Thyroid gland (tissue), 4 donors: Measurements from ENCODE around the gene DUSP3. TPM values are rescaled to one million over a fixed set of nuclear protein-coding genes. Genes with fewer than 3 reads are reported as not detected.

Experiments
- DNase-seq, 2 donors: peaks; one replicate each; pipeline ENCODE4 v3.0.0-alpha.2; 2019
- H3K27ac ChIP-seq, 3 donors: fragments of 200-600 bp; sonication (generic); 1 replicate in 2 of 3; 2 replicates in 1 of 3; pipeline ENCODE4 v1.5.1; 2016 to 2019; ENCODE audit warnings: mild to moderate bottlenecking in 1 of 3, moderate library complexity in 1 of 3
- H3K27me3 ChIP-seq: fragments of 200-600 bp; sonication (generic); one replicate; pipeline ENCODE4 v1.5.1; 2019
- H3K36me3 ChIP-seq, 2 donors: fragments of 200-600 bp; sonication (generic); one replicate each; pipeline ENCODE4 v1.5.1; 2016 to 2019
- H3K4me1 ChIP-seq, 2 donors: fragments of 200-600 bp; sonication (generic); one replicate each; pipeline ENCODE4 v1.5.1; 2017 to 2019
- H3K4me3 ChIP-seq, 3 donors: fragments of 200-600 bp; sonication (generic); replicated peaks in 1 of 3; 1 replicate in 2 of 3; 2 replicates in 1 of 3; pipeline ENCODE4 v1.5.1; 2016; ENCODE audit warnings: mild to moderate bottlenecking in 1 of 3
- H3K9me3 ChIP-seq: fragments of 200-600 bp; sonication (generic); one replicate; pipeline ENCODE4 v1.5.1; 2017
- CTCF ChIP-seq, 6 experiments: fragments of 200-600 bp in 3 of 6; fragments of 450-650 bp in 3 of 6; sonication (generic) in 3 of 6; IDR thresholded peaks; one replicate each; pipeline ENCODE4 v1.5.1; 2016 to 2019; ENCODE audit warnings: antibody characterized with exemption in 6 of 6, mild to moderate bottlenecking in 2 of 6, inconsistent platforms in 1 of 6, moderate library complexity in 1 of 6
- POLR2A ChIP-seq, 2 donors: fragments of 450-650 bp; IDR thresholded peaks; one replicate each; pipeline ENCODE4 v1.6.1; 2017; ENCODE audit warnings: antibody characterized with exemption in 2 of 2, mild to moderate bottlenecking in 2 of 2, moderate library complexity in 1 of 2
- WGBS, 2 donors: methylation state at CpG; one replicate each; pipeline ENCODE4 v1.1.5; 2017; 5-methylcytosine and 5-hydroxymethylcytosine counted together
- intact Hi-C: fragments of 100-400 bp; cut with DNase I; formaldehyde crosslinking; loops from one replicate; pipeline ENCODE4 v1.15.1; 2023
- total RNA-seq, 4 donors: library from RNA; depleted of rRNA; stranded (reverse); fragments of >200 nt; gene quantifications; one replicate each; pipeline ENCODE4 v1.2.3, GENCODE V29; 2016

DUSP3 gene
- total RNA-seq, 4 donors from 2014 or later: 67.7 to 98.5 (median 72.0) TPM

- TF ChIP-seq POLR2A (IDR thresholded peaks at IDR 0.05) (no peak), CTCF (IDR thresholded peaks at IDR 0.05) (no peak)
- no peaks in the 10 kb centered on the region for H3K9me3 ChIP-seq
- WGBS, 2 donors: 79% methylated on average over 6 of the region's 6 CpGs
- no peak overlapping the region for H3K27ac ChIP-seq
- H3K4me3 ChIP-seq: no peak overlapping the region
- intact Hi-C loops: no loop called here
- no peak for DNase-seq
- no peaks in the 10 kb centered on the region for H3K27me3 ChIP-seq
- no peaks in the 10 kb centered on the region for H3K36me3 ChIP-seq
- H3K4me1 ChIP-seq: peaks cover 5% of the 10 kb centered on the region in 2 donors
These were observed 60.9 kb downstream of the DUSP3 start for GRCh38 chr17:43717913-43718312.

Other genes with a start within 250 kb of the DUSP3 start
- 1 to 10 TPM; 1.1 to 9.0 (median 5.3) TPM for gene ETV4, start 232.6 kb downstream of the DUSP3 start, total RNA-seq
- gene MEOX1, start 117.1 kb downstream of the DUSP3 start, total RNA-seq: 1 to 10 TPM in 3 of 4 donors, not detected in 1; 1.1 to 1.9 (median 1.4) TPM
- gene SOST, start 20.2 kb downstream of the DUSP3 start, total RNA-seq: not detected
- under 1 TPM in 1 of 4 donors, not detected in 3; 0.13 TPM for gene CFAP97D1, start 1.5 kb upstream of the DUSP3 start, total RNA-seq
- gene MPP3, start 54.2 kb upstream of the DUSP3 start, total RNA-seq: 10 to 100 TPM in 3 of 4 donors, 1 to 10 TPM in 1; 7.1 to 20.5 (median 15.4) TPM
- 10 to 100 TPM in 1 of 4 donors, 1 to 10 TPM in 3; 1.5 to 22.5 (median 2.2) TPM for gene CD300LG, start 68.2 kb upstream of the DUSP3 start, total RNA-seq
- gene MPP2, start 128.6 kb upstream of the DUSP3 start, total RNA-seq: 10 to 100 TPM in 1 of 4 donors, 1 to 10 TPM in 3; 6.5 to 30.8 (median 9.0) TPM
- not detected for gene PPY, start 163.5 kb upstream of the DUSP3 start, total RNA-seq
- 1 to 10 TPM in 1 of 4 donors, not detected in 3; 2.2 TPM for gene PYY, start 175.0 kb upstream of the DUSP3 start, total RNA-seq
- gene NAGS, start 225.6 kb upstream of the DUSP3 start, total RNA-seq: 10 to 100 TPM; 11.9 to 19.2 (median 14.5) TPM
- 10 to 100 TPM; 33.6 to 56.9 (median 45.0) TPM for gene TMEM101, start 236.0 kb upstream of the DUSP3 start, total RNA-seq